HG02884 (cell line): ENCODE data around the gene TTC34.

Source experiments
- ATAC-seq: cut with Tn5 transposase; IDR thresholded peaks from one replicate; pipeline ENCODE4 v1.9.1; 2021; ENCODE audit warnings: mild to moderate bottlenecking, moderate library complexity; ENCODE audit not compliant: unreplicated experiment

The TTC34 gene

GRCh38 chr1:2812939-2813653 is 11.6 kb upstream of the TTC34 start:
- ATAC-seq: no peak

- ATAC-seq: no peak
Observed at GRCh38 chr1:2812136-2812535, 10.6 kb upstream of the TTC34 start.

- ATAC-seq: no peak
Observed at GRCh38 chr1:2811533-2811918, 10.0 kb upstream of the TTC34 start.

GRCh38 chr1:2810899-2811532 is 9.5 kb upstream of the TTC34 start:
- no peak for ATAC-seq

- ATAC-seq: no peak
Observed at GRCh38 chr1:2810281-2810680, 8.8 kb upstream of the TTC34 start.

- ATAC-seq: no peak
Observed at GRCh38 chr1:2809656-2810055, 8.2 kb upstream of the TTC34 start.

GRCh38 chr1:2808831-2809605 is 7.5 kb upstream of the TTC34 start:
- ATAC-seq: no peak

- ATAC-seq: no peak
Observed at GRCh38 chr1:2808386-2808705, 6.9 kb upstream of the TTC34 start.

- no peak for ATAC-seq
Observed at GRCh38 chr1:2807678-2808385, 6.3 kb upstream of the TTC34 start.

- no peak for ATAC-seq
Observed at GRCh38 chr1:2807036-2807435, 5.5 kb upstream of the TTC34 start.

- ATAC-seq: no peak
Observed at GRCh38 chr1:2806591-2806990, 5.1 kb upstream of the TTC34 start.

GRCh38 chr1:2805801-2806430 is 4.4 kb upstream of the TTC34 start:
- no peak for ATAC-seq

- ATAC-seq: no peak
Observed at GRCh38 chr1:2804628-2805351, 3.3 kb upstream of the TTC34 start.

- no peak for ATAC-seq
Observed at GRCh38 chr1:2803931-2804627, 2.6 kb upstream of the TTC34 start.

- ATAC-seq: no peak
Observed at GRCh38 chr1:2803086-2803930, 1.8 kb upstream of the TTC34 start.

GRCh38 chr1:2802421-2802961 is 998 bp upstream of the TTC34 start:
- ATAC-seq: no peak

- no peak for ATAC-seq
Observed at GRCh38 chr1:2801046-2801445, 447 bp downstream of the TTC34 start.

- ATAC-seq: no peak
Observed at GRCh38 chr1:2800664-2801045, 838 bp downstream of the TTC34 start.
